ENCODE measurements around the gene IKBKE. TPM values are rescaled to one million over a fixed set of nuclear protein-coding genes. Genes with fewer than 3 reads are reported as not detected.
A peak's percentile ranks its signal among the peaks of the same experiment; 100 is the strongest.

IKBKE gene
- polyA plus RNA-seq, 5 donors: 4.9 to 7.8 (median 6.6) TPM

- DNase-seq: peak; percentile 75 to 77
These were observed 69.9 kb downstream of the IKBKE start for GRCh38 chr1:206540044-206540780.

GRCh38 chr1:206541236-206541833, 71.1 kb downstream of the IKBKE start:
- no peak for DNase-seq

GRCh38 chr1:206544562-206545257, 74.4 kb downstream of the IKBKE start:
- DNase-seq: peak; percentile 47 to 62

- no peak for DNase-seq
These were observed 75.1 kb downstream of the IKBKE start for GRCh38 chr1:206545351-206545750.

Other genes with a start within 250 kb of the IKBKE start
- gene RASSF5, start 37.1 kb downstream of the IKBKE start, polyA plus RNA-seq (ENCODE audit: insufficient read depth in 1 of 5, insufficient read length in 5 of 5, low replicate concordance in 1 of 5): 10 to 100 TPM in 3 of 5 donors, 1 to 10 TPM in 2; 6.2 to 12.3 (median 11.6) TPM
- 100 to 1,000 TPM in 2 of 5 donors, 10 to 100 TPM in 3; 80.2 to 105 (median 97.7) TPM for gene EIF2D, start 142.0 kb downstream of the IKBKE start, polyA plus RNA-seq (ENCODE audit: insufficient read depth in 1 of 5, insufficient read length in 5 of 5, low replicate concordance in 1 of 5)
- 1 to 10 TPM; 7.3 to 8.9 (median 7.5) TPM for gene DYRK3, start 165.1 kb downstream of the IKBKE start, polyA plus RNA-seq (ENCODE audit: insufficient read depth in 1 of 5, insufficient read length in 5 of 5, low replicate concordance in 1 of 5)
- gene MAPKAPK2, start 214.4 kb downstream of the IKBKE start, polyA plus RNA-seq (ENCODE audit: insufficient read depth in 1 of 5, insufficient read length in 5 of 5, low replicate concordance in 1 of 5): 10 to 100 TPM; 52.1 to 65.9 (median 53.6) TPM

Data from right lung (tissue), 5 donors.